IPS DF 4.7 (cell line): ENCODE data around the gene S100A2.
"Not testable (repeated sequence)": the region's sequence is repeated elsewhere in the genome, so short reads cannot be mapped to it uniquely, and the experiment has no call there.

Experiments
- DNase-seq: peaks from one replicate; pipeline ENCODE4 v3.0.0-alpha.2; 2013; ENCODE audit warnings: low spot score; ENCODE audit errors: extremely low read depth

The S100A2 gene

DNA sequence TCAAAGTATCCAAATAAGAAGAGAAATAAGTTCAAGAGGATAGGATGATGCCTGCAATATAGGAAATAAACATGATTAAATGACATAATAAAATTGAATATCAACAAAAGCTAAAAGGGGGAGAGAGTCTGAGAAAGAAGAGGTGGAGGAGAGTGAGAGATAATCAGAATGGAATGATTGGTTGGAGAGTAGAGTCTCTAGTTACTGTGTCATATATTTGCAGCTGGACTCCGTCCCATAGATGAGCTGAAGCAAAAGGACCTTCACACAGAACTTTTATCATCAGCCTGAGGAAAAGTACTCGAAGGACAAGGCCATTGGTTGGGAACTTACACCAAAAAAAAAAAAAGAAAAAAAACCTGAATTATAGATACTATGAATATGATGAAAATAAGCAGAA lies 22.8 kb upstream of the S100A2 start:
- no peak for DNase-seq

- DNase-seq, result not testable (repeated sequence)
Observed at GRCh38 chr1:153588033-153588432, 22.4 kb upstream of the S100A2 start.

DNA sequence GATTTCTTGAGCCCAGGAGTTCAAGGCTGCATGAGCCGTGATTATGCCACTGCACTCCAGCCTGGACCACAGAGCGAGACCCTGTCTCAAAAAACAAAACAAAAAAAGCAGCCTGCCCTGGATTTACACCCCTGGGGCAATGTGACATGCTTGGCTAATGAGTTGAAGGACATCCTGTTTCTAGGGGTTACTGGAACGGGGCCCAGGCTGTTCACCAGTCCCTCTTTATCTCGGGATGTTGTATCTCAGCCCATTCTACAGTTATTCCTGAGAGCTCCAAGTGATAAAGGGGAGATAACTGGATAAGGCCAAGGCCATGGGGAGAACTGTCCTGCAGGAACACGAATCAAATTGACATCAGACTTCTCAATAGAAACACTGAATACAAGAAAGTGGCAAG lies 21.7 kb upstream of the S100A2 start:
- no peak for DNase-seq

DNA sequence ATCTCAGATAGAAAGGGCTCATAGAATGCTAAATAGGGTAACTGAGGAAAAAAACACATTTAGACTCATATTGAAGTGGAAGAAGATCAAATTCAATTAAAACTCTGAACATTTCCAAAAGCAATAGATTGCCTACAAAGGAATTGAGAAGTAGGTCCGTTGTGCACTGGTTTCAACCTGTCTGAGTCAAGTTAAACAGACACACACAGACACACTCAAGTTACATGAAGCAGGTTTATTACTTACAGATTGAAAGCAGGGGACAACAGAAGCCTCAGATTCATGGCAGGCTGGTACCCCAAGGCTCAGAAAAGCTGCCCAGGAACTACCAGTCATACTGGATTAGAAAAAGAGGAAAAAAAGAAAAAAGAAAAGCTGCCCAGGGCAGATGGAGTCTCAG lies 20.7 kb upstream of the S100A2 start:
- DNase-seq, result no peak

GRCh38 chr1:153585006-153585405 lies 19.4 kb upstream of the S100A2 start:
- no peak for DNase-seq

DNA sequence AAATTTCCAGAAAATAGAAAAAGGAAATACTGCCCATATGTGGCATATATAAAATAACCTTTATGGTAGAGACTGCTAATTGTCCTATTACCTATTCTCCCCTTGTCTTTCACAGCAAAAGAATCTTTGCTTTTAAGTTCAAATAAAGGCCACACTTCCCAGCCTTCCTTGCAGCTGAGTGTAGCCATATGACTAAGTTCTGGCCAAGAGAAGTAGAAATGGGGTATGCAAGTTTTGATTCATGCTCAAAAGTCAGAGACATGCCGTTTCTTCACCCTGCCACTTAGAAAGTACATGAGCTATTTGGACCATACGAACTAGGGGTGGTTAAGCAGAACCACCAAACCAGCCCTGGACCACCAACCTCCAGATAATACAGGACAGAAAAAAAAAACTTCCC lies 18.3 kb upstream of the S100A2 start:
- no peak for DNase-seq

GRCh38 chr1:153583514-153583913 lies 17.9 kb upstream of the S100A2 start:
- DNase-seq, result not testable (repeated sequence)

DNA sequence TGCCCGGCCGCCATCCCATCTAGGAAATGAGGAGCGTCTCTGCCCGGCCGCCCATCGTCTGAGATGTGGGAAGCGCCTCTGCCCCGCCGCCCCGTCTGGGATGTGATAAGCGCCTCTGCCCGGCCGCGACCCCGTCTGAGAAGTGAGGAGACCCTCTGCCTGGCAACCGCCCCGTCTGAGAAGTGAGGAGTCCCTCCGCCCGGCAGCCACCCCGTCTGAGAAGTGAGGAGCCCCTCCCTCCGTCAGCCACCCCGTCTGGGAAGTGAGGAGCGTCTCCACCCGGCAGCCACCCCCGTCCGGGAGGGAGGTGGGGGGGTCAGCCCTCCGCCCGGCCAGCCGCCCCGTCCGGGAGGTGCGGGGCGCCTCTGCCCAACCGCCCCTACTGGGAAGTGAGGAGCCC lies 17.2 kb upstream of the S100A2 start:
- not testable (repeated sequence) for DNase-seq

DNA sequence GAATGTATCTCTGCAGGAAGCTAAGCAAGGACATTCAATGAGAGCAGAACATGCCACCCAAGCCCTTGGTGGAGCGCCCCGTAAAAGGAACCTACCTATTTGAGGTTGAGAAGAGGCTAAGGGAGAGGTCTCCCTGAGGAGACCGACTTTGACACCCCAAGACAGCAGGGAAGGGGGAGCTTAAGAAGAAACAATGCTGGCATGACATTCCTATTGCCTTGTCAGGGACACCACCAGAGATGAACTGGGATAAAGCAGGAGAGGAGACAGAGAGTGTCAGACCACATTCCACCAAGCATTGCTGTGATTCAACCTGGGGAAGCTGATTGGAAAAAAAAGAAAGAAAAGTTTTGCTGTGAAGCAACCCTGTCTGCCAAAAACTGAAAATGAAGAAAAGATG lies 13.3 kb upstream of the S100A2 start:
- DNase-seq, result no peak

- DNase-seq, result no peak
Observed at GRCh38 chr1:153578490-153578889, 12.8 kb upstream of the S100A2 start.

DNA sequence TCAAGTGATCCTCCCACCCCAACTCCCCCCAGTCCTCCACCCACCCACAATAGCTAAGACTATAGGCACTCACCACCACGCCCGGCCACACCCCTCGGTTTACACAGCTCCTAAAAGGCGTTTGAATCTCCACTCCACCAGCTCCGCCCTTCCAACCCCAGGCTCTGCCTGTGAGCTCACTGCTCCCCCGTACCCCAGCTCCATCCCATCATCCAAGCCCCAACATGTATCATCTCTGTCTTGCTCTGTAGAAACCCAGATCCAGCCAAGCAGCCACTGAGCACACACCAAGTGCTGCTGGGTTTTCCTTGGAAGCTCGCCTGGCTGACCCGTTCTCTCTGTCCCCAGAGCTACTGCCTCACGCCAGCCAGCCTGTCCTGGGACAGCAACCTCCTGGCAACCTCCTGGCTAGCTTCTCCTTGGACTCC lies 12.0 kb upstream of the S100A2 start:
- no peak for DNase-seq

- no peak for DNase-seq
Observed at GRCh38 chr1:153577138-153577537, 11.5 kb upstream of the S100A2 start.

DNA sequence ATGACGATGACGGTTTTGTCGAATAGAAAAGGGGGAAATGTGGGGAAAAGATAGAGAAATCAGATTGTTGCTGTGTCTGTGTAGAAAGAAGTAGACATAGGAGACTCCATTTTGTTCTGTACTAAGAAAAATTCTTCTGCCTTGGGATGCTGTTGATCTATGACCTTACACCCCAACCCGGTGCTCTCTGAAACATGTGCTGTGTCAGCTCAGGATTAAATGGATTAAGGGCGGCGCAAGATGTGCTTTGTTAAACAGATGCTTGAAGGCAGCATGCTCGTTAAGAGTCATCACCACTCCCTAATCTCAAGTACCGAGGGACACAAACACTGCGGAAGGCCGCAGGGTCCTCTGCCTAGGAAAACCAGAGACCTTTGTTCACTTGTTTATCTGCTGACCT lies 9.9 kb upstream of the S100A2 start:
- not testable (repeated sequence) for DNase-seq

DNA sequence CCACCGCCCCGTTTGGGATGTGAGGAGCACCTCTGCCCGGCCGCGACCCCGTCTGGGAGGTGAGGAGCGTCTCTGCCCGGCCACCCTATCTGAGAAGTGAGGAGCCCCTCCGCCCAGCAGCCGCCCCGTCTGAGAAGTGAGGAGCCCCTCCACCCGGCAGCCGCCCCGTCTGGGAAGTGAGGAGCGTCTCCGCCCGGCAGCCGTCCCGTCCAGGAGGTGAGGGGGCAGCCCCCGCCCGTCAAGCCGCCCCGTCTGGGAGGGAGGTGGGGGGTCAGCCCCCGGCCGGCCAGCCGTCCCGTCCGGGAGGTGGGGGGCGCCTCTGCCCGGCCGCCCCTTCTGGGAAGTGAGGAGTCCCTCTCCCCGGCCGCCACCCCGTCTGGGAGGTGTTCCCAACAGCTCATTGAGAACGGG lies 9.4 kb upstream of the S100A2 start:
- DNase-seq, result not testable (repeated sequence)

GRCh38 chr1:153573351-153573750 lies 7.7 kb upstream of the S100A2 start:
- no peak for DNase-seq

DNA sequence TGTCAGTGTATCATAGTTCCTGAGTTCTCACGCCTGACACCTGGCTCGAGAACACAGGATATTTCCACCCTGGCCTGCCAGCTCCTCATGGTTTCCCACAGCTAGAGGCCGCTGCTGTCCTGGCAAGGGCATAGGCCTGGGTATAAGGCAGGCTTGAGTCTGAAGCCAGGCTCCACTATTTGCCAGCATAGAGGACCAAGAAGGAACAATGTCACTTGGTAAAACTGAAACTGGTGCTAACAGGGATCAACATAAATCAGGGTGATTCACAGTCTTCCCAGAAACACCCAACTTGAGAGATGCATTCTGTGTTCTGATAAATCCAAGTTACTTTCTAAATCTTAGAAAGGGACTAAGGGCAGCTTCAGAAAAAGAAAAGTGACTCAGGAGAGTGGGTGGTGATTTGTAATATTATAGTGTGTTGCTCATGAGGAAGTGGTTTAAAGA lies 6.9 kb upstream of the S100A2 start:
- no peak for DNase-seq

GRCh38 chr1:153571706-153572105 lies 6.1 kb upstream of the S100A2 start:
- no peak for DNase-seq

DNA sequence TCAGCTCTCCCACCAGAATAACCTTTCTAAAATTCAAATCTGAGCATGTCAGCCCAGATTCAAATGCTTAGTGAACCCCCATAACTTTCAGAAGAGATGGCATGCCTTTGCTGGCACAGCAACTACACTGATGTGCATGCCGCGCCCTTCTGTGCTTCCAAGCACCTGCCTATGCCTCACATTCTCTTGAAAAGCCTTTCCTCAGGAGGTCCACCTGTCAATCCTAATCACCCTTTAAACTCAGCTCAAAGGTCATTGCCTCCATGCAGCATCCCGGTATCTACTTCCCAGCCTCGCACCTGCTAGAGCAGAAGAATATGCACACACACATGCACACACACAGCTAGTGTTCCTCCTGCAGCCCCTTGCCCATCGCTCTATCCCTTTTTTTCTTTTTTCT lies 5.2 kb upstream of the S100A2 start:
- no peak for DNase-seq

DNA sequence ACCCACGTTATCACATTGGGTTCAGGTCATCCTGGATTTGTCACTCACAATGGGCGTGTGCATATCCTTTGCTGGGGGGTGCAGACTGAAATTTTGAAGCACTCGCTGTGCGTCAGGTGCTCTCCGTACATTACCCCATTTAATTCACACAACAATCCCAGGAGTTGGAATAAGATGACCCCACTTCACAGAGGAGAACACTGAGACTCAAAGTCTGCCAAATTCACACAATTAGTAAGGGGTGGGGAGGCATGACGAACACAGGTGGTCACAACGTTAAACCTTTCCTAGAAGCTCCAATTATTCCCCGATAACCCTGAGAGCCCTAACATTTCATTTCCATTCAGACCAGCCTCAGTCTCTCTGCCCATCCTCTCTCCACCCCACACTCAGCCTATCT lies 3.8 kb upstream of the S100A2 start:
- no peak for DNase-seq

GRCh38 chr1:153568367-153569099 lies 2.9 kb upstream of the S100A2 start:
- no peak for DNase-seq

DNA sequence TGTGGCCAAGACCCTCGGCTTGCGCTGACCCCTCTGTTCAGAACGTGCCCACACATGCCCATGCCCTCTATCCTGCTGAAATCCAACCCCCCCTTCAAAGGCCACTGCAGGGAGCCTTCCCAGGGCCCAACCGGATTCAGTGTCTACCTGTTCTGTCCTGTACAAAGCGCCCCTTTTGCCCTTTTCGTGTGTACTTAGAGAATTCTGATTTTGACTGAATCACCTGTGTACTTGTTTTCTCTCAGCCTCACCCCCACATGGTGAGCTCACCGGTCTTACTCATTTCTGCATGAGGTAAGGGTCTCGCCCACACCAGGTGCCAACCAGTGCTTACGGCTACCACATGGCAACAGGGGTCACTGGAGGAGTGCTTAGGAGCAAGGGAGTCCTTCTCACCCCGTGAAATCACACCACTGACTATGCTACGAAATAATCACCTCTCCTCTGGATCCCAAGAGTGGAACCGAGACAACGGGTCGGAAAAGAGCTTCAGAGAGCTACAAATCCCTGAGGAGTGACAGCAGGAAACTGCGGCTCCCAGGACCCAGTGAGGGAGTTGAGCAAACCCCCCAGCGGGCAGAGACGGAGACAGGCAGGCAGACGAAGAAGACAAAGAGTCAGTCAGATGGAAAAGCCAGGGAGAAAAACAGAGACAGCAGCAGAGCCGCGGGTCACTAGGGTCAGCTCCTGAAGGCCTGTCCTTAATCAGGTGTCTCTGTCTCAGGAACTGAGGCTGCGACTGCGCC lies 2.1 kb upstream of the S100A2 start:
- no peak for DNase-seq

- DNase-seq, result no peak
Observed at GRCh38 chr1:153566414-153567371, 1.0 kb upstream of the S100A2 start.
